Measurements from ENCODE around the gene AIMP1.

DNA sequence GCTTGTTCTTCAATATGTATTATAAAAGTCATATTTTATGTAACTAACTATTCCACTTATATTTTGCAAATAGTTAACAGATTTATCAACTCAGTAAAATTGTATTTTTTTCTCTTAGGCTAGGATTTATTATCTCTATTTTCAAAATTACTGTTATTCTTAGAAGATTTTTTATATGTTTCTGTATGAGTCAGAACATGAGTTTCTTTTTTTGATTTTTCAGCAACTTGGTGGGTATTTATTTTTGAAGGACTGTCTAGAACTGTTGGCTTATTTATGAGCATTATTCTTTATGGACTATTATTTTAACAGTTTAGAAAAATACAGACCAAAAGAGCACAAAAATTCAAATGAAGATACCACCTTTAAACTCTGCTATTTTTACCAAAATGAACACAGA lies 6.8 kb downstream of the AIMP1 start:
- TF ChIP-seq EZH2 (IDR thresholded peaks at IDR 0.05; ENCODE audit: borderline replicate concordance, low read depth, low read length, severe bottlenecking), result no peak
- TF ChIP-seq, protein P1, sequence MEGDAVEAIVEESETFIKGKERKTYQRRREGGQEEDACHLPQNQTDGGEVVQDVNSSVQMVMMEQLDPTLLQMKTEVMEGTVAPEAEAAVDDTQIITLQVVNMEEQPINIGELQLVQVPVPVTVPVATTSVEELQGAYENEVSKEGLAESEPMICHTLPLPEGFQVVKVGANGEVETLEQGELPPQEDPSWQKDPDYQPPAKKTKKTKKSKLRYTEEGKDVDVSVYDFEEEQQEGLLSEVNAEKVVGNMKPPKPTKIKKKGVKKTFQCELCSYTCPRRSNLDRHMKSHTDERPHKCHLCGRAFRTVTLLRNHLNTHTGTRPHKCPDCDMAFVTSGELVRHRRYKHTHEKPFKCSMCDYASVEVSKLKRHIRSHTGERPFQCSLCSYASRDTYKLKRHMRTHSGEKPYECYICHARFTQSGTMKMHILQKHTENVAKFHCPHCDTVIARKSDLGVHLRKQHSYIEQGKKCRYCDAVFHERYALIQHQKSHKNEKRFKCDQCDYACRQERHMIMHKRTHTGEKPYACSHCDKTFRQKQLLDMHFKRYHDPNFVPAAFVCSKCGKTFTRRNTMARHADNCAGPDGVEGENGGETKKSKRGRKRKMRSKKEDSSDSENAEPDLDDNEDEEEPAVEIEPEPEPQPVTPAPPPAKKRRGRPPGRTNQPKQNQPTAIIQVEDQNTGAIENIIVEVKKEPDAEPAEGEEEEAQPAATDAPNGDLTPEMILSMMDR (IDR thresholded peaks at IDR 0.05; ENCODE audit: borderline replicate concordance, extremely low read depth, low read length, poor library complexity, severe bottlenecking), result no peak
